A673 (cell line): Measurements from ENCODE around the gene SCD5.

Experiments used
- CTCF ChIP-seq: fragments of 300-800, 200-600 bp; sonication (generic); conservative IDR thresholded peaks from 2 replicates; pipeline ENCODE4 v1.5.1; 2017; ENCODE audit warnings: low read depth, mild to moderate bottlenecking, antibody characterized with exemption, low read length, moderate library complexity, mixed read lengths
- EZH2 ChIP-seq: fragments of 200-600 bp; sonication (generic); IDR thresholded peaks from 2 replicates; pipeline ENCODE4 v1.6.1; 2017; ENCODE audit warnings: borderline replicate concordance, low read depth, mild to moderate bottlenecking, mixed read lengths, antibody characterized with exemption, low read length; ENCODE audit not compliant: poor library complexity, severe bottlenecking

GRCh38 chr4:82745173-82745842 is 53.3 kb downstream of the SCD5 start:
- no peak for TF ChIP-seq CTCF
- no peak for TF ChIP-seq EZH2
